HEK293 (cell line): ENCODE data around the gene SIK2.

ENCODE experiments used
- CTCF ChIA-PET: fragments of 350-600 bp; formaldehyde crosslinking; extraction: SDS; loops from one replicate; lab custom pipeline; 2021; ENCODE audit warnings: antibody characterized with exemption; lab: Yijun Ruan, JAX
- POLR2A ChIA-PET: fragments of 300-600 bp; formaldehyde crosslinking; extraction: SDS; loops from one replicate; lab custom pipeline; 2020; ENCODE audit warnings: antibody characterized with exemption, inconsistent platforms; lab: Yijun Ruan, JAX
- H3K27ac ChIP-seq: fragments of 200-500 bp; sonication (Bioruptor generic); 2 replicates; pipeline ENCODE4 v1.5.1; 2014; ENCODE audit warnings: low read depth, low read length, control low read depth, inconsistent platforms; ENCODE audit errors: extremely low read depth
- H3K36me3 ChIP-seq, 2 experiments: fragments of 200-500 bp in 1 of 2; sonication (Bioruptor generic) in 1 of 2; 1 replicate in 1 of 2; 2 replicates in 1 of 2; pipeline ENCODE4 v1.5.1; 2014 to 2017; ENCODE audit warnings: inconsistent platforms in 2 of 2, low read length in 2 of 2; ENCODE audit not compliant: control insufficient read depth in 2 of 2, insufficient read depth in 1 of 2
- H3K4me1 ChIP-seq: fragments of 200-500 bp; sonication (Bioruptor generic); 2 replicates; pipeline ENCODE4 v1.5.1; 2014; ENCODE audit warnings: mild to moderate bottlenecking, low read length, inconsistent platforms; ENCODE audit not compliant: control insufficient read depth, insufficient read depth
- H3K4me3 ChIP-seq: 2 replicates; pipeline ENCODE4 v1.5.1; 2011; ENCODE audit warnings: low read depth, mild to moderate bottlenecking, control low read depth, low read length, moderate library complexity
- H3K9me3 ChIP-seq: fragments of 200-500 bp; sonication (Bioruptor generic); 2 replicates; pipeline ENCODE4 v1.5.1; 2014; ENCODE audit warnings: low read depth, low read length, inconsistent platforms; ENCODE audit not compliant: control insufficient read depth, insufficient read depth
- KLF10 ChIP-seq: fragments of 450-650 bp; IDR thresholded peaks from 2 replicates; pipeline ENCODE4 v1.5.1; 2018; ENCODE audit warnings: missing biosample characterization, mild to moderate bottlenecking, missing genetic modification characterization
- MYNN ChIP-seq: fragments of 450-650 bp; formaldehyde crosslinking; IDR thresholded peaks from 2 replicates; pipeline ENCODE4 v1.5.1; 2016; ENCODE audit warnings: missing biosample characterization, missing genetic modification characterization, borderline replicate concordance
- OSR2 ChIP-seq: fragments of 450-650 bp; formaldehyde crosslinking; IDR thresholded peaks from 2 replicates; pipeline ENCODE4 v1.5.1; 2016; ENCODE audit warnings: missing biosample characterization, missing genetic modification characterization
- ZFP69B ChIP-seq: fragments of 450-650 bp; formaldehyde crosslinking; IDR thresholded peaks from 2 replicates; pipeline ENCODE4 v1.5.1; 2016; ENCODE audit warnings: missing biosample characterization, missing genetic modification characterization
- ZNF10 ChIP-seq: fragments of 450-650 bp; formaldehyde crosslinking; IDR thresholded peaks from 2 replicates; pipeline ENCODE4 v1.5.1; 2017; ENCODE audit warnings: missing biosample characterization, missing genetic modification characterization
- ZNF133 ChIP-seq: fragments of 450-650 bp; formaldehyde crosslinking; IDR thresholded peaks from 2 replicates; pipeline ENCODE4 v1.5.1; 2016; ENCODE audit warnings: missing biosample characterization, missing genetic modification characterization
- ZNF19 ChIP-seq: fragments of 450-650 bp; formaldehyde crosslinking; IDR thresholded peaks from 2 replicates; pipeline ENCODE4; 2016; ENCODE audit warnings: missing biosample characterization, missing genetic modification characterization, low read depth
- ZNF2 ChIP-seq: fragments of 450-650 bp; formaldehyde crosslinking; IDR thresholded peaks from 2 replicates; pipeline ENCODE4 v1.5.1; 2016; ENCODE audit warnings: missing biosample characterization, missing genetic modification characterization
- ZNF23 ChIP-seq: fragments of 450-650 bp; formaldehyde crosslinking; IDR thresholded peaks from 2 replicates; pipeline ENCODE4 v1.5.1; 2016; ENCODE audit warnings: missing biosample characterization, missing genetic modification characterization, borderline replicate concordance
- ZNF26 ChIP-seq: fragments of 450-650 bp; formaldehyde crosslinking; IDR thresholded peaks from 2 replicates; pipeline ENCODE4 v1.5.1; 2016; ENCODE audit warnings: missing biosample characterization, missing genetic modification characterization
- ZNF266 ChIP-seq: fragments of 450-650 bp; formaldehyde crosslinking; IDR thresholded peaks from 2 replicates; pipeline ENCODE4 v1.5.1; 2016; ENCODE audit warnings: missing biosample characterization, missing genetic modification characterization, low read depth
- ZNF324 ChIP-seq: fragments of 450-650 bp; formaldehyde crosslinking; IDR thresholded peaks from 2 replicates; pipeline ENCODE4 v1.5.1; 2016; ENCODE audit warnings: missing biosample characterization, missing genetic modification characterization
- ZNF394 ChIP-seq: fragments of 450-650 bp; formaldehyde crosslinking; IDR thresholded peaks from 2 replicates; pipeline ENCODE4 v1.5.1; 2016; ENCODE audit warnings: missing biosample characterization, missing genetic modification characterization, mild to moderate bottlenecking, moderate library complexity, borderline replicate concordance
- ZNF398 ChIP-seq: fragments of 450-650 bp; formaldehyde crosslinking; IDR thresholded peaks from 2 replicates; pipeline ENCODE4 v1.5.1; 2017; ENCODE audit warnings: missing biosample characterization, missing genetic modification characterization
- ZNF416 ChIP-seq: fragments of 450-650 bp; formaldehyde crosslinking; IDR thresholded peaks from 2 replicates; pipeline ENCODE4 v1.5.1; 2016; ENCODE audit warnings: missing biosample characterization, missing genetic modification characterization
- ZNF433 ChIP-seq: fragments of 450-650 bp; formaldehyde crosslinking; IDR thresholded peaks from 2 replicates; pipeline ENCODE4 v1.5.1; 2016; ENCODE audit warnings: missing biosample characterization, missing genetic modification characterization, low read depth
- ZNF610 ChIP-seq: fragments of 450-650 bp; formaldehyde crosslinking; IDR thresholded peaks from 2 replicates; pipeline ENCODE4 v1.5.1; 2016; ENCODE audit warnings: missing biosample characterization, missing genetic modification characterization, borderline replicate concordance
- ZNF707 ChIP-seq: fragments of 450-650 bp; formaldehyde crosslinking; IDR thresholded peaks from 2 replicates; pipeline ENCODE4 v1.5.1; 2016; ENCODE audit warnings: missing biosample characterization, missing genetic modification characterization
- ZNF777 ChIP-seq: fragments of 450-650 bp; formaldehyde crosslinking; IDR thresholded peaks from 2 replicates; pipeline ENCODE4 v1.5.1; 2017; ENCODE audit warnings: missing biosample characterization, missing genetic modification characterization, borderline replicate concordance
- TF ChIP-seq, protein P1 (sequence below): fragments of 450-650 bp; formaldehyde crosslinking; IDR thresholded peaks from 2 replicates; pipeline ENCODE4 v1.5.1; 2017; ENCODE audit warnings: missing biosample characterization, missing genetic modification characterization
- TF ChIP-seq, protein P2 (sequence below): fragments of 450-650 bp; formaldehyde crosslinking; IDR thresholded peaks from 2 replicates; pipeline ENCODE4 v1.5.1; 2016; ENCODE audit warnings: missing biosample characterization, missing genetic modification characterization

Gene SIK2

GRCh38 chr11:111641339-111642015, 39.2 kb downstream of the SIK2 start:
- TF ChIP-seq ZNF10 (tag by site-specific recombination), result no peak
- no peak for TF ChIP-seq ZNF416 (tag by site-specific recombination)
- no peak for TF ChIP-seq ZNF433 (tag by site-specific recombination)
- TF ChIP-seq ZNF777 (tag by site-specific recombination), result no peak
- no peak for TF ChIP-seq ZNF19
- TF ChIP-seq ZNF707 (tag by site-specific recombination), result no peak
- no peak for TF ChIP-seq ZNF610 (tag by site-specific recombination)
- TF ChIP-seq ZNF394 (tag by site-specific recombination), result no peak
- no peak for TF ChIP-seq KLF10 (tag by site-specific recombination)
- no peak for TF ChIP-seq ZNF23 (tag by site-specific recombination)
- TF ChIP-seq ZNF324 (tag by site-specific recombination), result no peak
- TF ChIP-seq, protein P1, sequence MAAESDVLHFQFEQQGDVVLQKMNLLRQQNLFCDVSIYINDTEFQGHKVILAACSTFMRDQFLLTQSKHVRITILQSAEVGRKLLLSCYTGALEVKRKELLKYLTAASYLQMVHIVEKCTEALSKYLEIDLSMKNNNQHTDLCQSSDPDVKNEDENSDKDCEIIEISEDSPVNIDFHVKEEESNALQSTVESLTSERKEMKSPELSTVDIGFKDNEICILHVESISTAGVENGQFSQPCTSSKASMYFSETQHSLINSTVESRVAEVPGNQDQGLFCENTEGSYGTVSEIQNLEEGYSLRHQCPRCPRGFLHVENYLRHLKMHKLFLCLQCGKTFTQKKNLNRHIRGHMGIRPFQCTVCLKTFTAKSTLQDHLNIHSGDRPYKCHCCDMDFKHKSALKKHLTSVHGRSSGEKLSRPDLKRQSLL (tag by site-specific recombination), result no peak
- no peak for TF ChIP-seq ZNF133 (tag by site-specific recombination)
- no peak for TF ChIP-seq MYNN (tag by site-specific recombination)
- TF ChIP-seq OSR2 (tag by site-specific recombination), result no peak
- no peak for TF ChIP-seq ZNF398
- no peak for TF ChIP-seq ZNF266 (tag by site-specific recombination)
- TF ChIP-seq ZFP69B (tag by site-specific recombination), result no peak
- no peak for TF ChIP-seq ZNF26 (tag by site-specific recombination)
- Histone ChIP-seq H3K4me3 (no peak overlapping the region), H3K36me3 (peaks cover 0 to 5% of the 10 kb centered on the region in 2 experiments; a peak in 1 of 3 replicates), H3K9me3 (no peaks in the 10 kb centered on the region), H3K4me1 (no peaks in the 10 kb centered on the region), H3K27ac (no peak overlapping the region)
- ChIA-PET CTCF (interaction anchor here (0.9 to 1.1 kb wide), 4 partner anchors 22 to 39 kb away, joined by 3 to 4 read pairs (median 3); partner anchors contain the start of gene SIK2), POLR2A (no interaction called here)

DNA sequence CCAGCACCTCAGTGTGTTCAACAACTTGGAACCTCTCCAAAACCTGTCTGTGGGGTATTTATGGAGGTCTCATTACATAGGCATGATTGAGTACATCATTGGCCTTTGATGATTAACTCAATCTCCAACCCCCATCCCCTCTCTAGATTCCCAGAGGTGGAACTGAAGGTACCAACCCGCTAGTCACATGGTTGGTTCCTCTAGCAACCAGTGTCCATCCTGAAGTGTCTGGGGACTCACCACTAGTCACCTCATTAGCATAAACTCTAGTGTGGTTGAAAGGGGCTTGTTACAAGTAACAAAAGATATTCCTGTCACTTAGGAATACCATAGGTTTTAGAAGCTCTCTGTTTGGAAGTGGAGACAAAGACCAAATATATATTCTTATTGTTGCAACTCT, 40.3 kb downstream of the SIK2 start:
- Histone ChIP-seq H3K4me3 (no peak overlapping the region), H3K4me1 (no peaks in the 10 kb centered on the region), H3K9me3 (no peaks in the 10 kb centered on the region), H3K36me3 (peaks cover 0 to 5% of the 10 kb centered on the region in 2 experiments; a peak in 1 of 3 replicates), H3K27ac (no peak overlapping the region)
- POLR2A ChIA-PET, result interaction anchor here (0.5 kb wide), 1 partner anchor 21 kb away, joined by 3 read pairs; no protein-coding TSS in a partner anchor
- CTCF ChIA-PET, result interaction anchor here (0.9 to 1.2 kb wide), 2 partner anchors 39 to 40 kb away, joined by 3 read pairs; partner anchors contain the start of gene SIK2
- TF ChIP-seq, protein P2, sequence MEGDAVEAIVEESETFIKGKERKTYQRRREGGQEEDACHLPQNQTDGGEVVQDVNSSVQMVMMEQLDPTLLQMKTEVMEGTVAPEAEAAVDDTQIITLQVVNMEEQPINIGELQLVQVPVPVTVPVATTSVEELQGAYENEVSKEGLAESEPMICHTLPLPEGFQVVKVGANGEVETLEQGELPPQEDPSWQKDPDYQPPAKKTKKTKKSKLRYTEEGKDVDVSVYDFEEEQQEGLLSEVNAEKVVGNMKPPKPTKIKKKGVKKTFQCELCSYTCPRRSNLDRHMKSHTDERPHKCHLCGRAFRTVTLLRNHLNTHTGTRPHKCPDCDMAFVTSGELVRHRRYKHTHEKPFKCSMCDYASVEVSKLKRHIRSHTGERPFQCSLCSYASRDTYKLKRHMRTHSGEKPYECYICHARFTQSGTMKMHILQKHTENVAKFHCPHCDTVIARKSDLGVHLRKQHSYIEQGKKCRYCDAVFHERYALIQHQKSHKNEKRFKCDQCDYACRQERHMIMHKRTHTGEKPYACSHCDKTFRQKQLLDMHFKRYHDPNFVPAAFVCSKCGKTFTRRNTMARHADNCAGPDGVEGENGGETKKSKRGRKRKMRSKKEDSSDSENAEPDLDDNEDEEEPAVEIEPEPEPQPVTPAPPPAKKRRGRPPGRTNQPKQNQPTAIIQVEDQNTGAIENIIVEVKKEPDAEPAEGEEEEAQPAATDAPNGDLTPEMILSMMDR, result no peak
- no peak for TF ChIP-seq ZNF2 (tag by site-specific recombination)
